Measurements from ENCODE around the gene CNR2. TPM values are rescaled to one million over a fixed set of nuclear protein-coding genes. Genes with fewer than 3 reads are reported as not detected.

The CNR2 gene
- total and polyA plus RNA-seq, 12 donors: 0.06 to 0.09 (median 0.08) TPM; not detected in 9

- DNase-seq: peak; percentile 90 to 95 (median 92)
- TF ChIP-seq, protein P1, sequence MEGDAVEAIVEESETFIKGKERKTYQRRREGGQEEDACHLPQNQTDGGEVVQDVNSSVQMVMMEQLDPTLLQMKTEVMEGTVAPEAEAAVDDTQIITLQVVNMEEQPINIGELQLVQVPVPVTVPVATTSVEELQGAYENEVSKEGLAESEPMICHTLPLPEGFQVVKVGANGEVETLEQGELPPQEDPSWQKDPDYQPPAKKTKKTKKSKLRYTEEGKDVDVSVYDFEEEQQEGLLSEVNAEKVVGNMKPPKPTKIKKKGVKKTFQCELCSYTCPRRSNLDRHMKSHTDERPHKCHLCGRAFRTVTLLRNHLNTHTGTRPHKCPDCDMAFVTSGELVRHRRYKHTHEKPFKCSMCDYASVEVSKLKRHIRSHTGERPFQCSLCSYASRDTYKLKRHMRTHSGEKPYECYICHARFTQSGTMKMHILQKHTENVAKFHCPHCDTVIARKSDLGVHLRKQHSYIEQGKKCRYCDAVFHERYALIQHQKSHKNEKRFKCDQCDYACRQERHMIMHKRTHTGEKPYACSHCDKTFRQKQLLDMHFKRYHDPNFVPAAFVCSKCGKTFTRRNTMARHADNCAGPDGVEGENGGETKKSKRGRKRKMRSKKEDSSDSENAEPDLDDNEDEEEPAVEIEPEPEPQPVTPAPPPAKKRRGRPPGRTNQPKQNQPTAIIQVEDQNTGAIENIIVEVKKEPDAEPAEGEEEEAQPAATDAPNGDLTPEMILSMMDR (IDR thresholded peaks at IDR 0.05): no peak
- peak; percentile 71 to 91 for TF ChIP-seq POLR2A (IDR thresholded peaks at IDR 0.05)
- Histone ChIP-seq H3K9me3 (replicated peaks in 1 of 3) (no peaks in the 10 kb centered on the region), H3K27me3 (no peaks in the 10 kb centered on the region), H3K4me3 (peak within 1 kb of the TSS; percentile 46 to 92 (median 90)), H3K27ac (peak within 1 kb of the TSS; percentile 47 to 94 (median 86)), H3K4me1 (replicated peaks in 1 of 2) (peaks cover 0 to 10% of the 10 kb centered on the region in 2 donors), H3K36me3 (replicated peaks in 1 of 2) (no peaks in the 10 kb centered on the region)
- 0 to 2% (median 1%) methylated on average over 4 to 42 of the region's 42 CpGs for WGBS, 4 donors
- intact Hi-C loops (cut with DNase I): no loop called here
Observed at GRCh38 chr1:23825076-23825761, 87.9 kb downstream of the CNR2 start, which contains the start of gene HMGCL. Gene HMGCL, minus strand, starts transcription at chr1:23825429. Its CDS starts 14 bp downstream, at chr1:23825415.

DNA sequence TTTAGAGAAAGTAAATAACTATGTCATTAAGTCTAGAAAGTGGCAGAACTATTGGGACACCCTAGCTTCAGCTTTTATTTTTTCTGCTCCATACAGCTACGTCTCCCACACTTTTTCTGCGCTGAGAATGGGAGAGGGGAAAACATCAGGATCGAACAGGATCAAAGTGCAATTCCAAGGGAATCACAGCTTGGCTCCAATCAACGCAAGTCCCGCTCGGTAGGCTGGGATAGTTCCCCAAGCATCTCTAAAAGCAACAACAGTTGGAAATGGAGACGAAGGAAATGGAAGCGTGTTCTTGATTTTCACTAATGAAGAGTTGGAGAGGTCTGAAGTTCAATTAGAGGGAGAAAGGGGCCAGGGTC lies 88.5 kb downstream of the CNR2 start:
- H3K36me3 ChIP-seq (replicated peaks in 1 of 2): no peaks in the 10 kb centered on the region
- H3K9me3 ChIP-seq (replicated peaks in 1 of 3): no peaks in the 10 kb centered on the region
- no peak for DNase-seq
- peak overlapping the region; percentile 46 to 92 (median 90) for H3K4me3 ChIP-seq
- H3K27ac ChIP-seq: peak overlapping the region; percentile 47 to 94 (median 86)
- no peaks in the 10 kb centered on the region for H3K27me3 ChIP-seq
- no peak for TF ChIP-seq POLR2A (IDR thresholded peaks at IDR 0.05)
- TF ChIP-seq, protein P1 (IDR thresholded peaks at IDR 0.05): no peak
- intact Hi-C loops (cut with DNase I): no loop called here
- WGBS, 4 donors: 0 to 7% (median 3%) methylated on average over 8 of the region's 8 CpGs
- H3K4me1 ChIP-seq (replicated peaks in 1 of 2): peaks cover 0 to 10% of the 10 kb centered on the region in 2 donors

DNA sequence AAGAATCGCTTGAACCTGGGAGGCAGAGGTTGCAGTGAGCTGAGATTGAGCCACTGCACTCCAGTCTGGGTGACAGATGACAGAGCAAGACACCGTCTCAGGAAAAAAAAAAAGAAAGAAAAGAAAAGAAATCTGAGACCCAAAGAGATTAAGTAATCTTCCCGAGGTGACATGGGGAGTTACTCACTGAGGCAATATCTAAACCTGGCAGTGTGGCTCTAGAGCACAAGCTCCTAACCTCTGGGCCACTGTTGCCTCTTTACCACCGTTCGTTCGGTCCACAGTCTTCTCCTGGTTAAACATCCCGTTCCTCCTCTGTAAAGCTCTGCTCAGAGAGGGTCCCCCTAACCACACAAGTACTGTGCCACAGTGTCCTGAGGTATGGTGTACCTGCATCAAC lies 89.4 kb downstream of the CNR2 start:
- no peak overlapping the region for H3K4me3 ChIP-seq
- H3K9me3 ChIP-seq (replicated peaks in 1 of 3): no peaks in the 10 kb centered on the region
- H3K27ac ChIP-seq: no peak overlapping the region
- DNase-seq: no peak
- H3K36me3 ChIP-seq (replicated peaks in 1 of 2): peaks cover 0 to 8% of the 10 kb centered on the region in 2 donors
- intact Hi-C loops (cut with DNase I): no loop called here
- peaks cover 0 to 10% of the 10 kb centered on the region in 2 donors for H3K4me1 ChIP-seq (replicated peaks in 1 of 2)
- 81 to 83% (median 82%) methylated on average over 7 of the region's 7 CpGs for WGBS, 4 donors
- H3K27me3 ChIP-seq: no peaks in the 10 kb centered on the region
- TF ChIP-seq, protein P1 (IDR thresholded peaks at IDR 0.05): no peak

MicroRNA genes within 50 kb of the gene (microRNA counts, 767-probe panel; counts per million panel counts)
- microRNA hsa-miR-378f: 0 counts per million in 2 donors

Small RNAs within 50 kb of the gene (microRNA-seq; reads per million reads assigned to microRNA genes)
- 0 to 0.45 (median 0) reads per million in 3 donors for gene MIR378F

Small RNAs within 50 kb of the gene (small RNA-seq; reads per million reads assigned to genes)
- 0 reads per million in 2 donors for gene MIR378F

Other genes with a start within 250 kb of the CNR2 start
- 1,000 to 10,000 TPM in 1 of 9 donors, 100 to 1,000 TPM in 8; 685 to 1,692 (median 842) TPM for gene RPL11, start 221.6 kb downstream of the CNR2 start, total RNA-seq
- gene RPL11, start 221.6 kb downstream of the CNR2 start, polyA plus RNA-seq: 1,000 to 10,000 TPM; 1,450 to 2,028 (median 1,673) TPM
- 10 to 100 TPM; 28.0 to 44.7 (median 30.9) TPM for gene ELOA, start 169.9 kb downstream of the CNR2 start, total RNA-seq
- 10 to 100 TPM; 11.5 to 37.8 (median 15.1) TPM for gene ELOA, start 169.9 kb downstream of the CNR2 start, polyA plus RNA-seq
- 10 to 100 TPM; 54.9 to 98.0 (median 64.4) TPM for gene PITHD1, start 134.9 kb downstream of the CNR2 start, total RNA-seq
- 100 to 1,000 TPM in 1 of 3 donors, 10 to 100 TPM in 2; 41.9 to 104 (median 52.4) TPM for gene PITHD1, start 134.9 kb downstream of the CNR2 start, polyA plus RNA-seq
- 10 to 100 TPM; 44.0 to 91.3 (median 54.2) TPM for gene LYPLA2, start 122.2 kb downstream of the CNR2 start, total RNA-seq
- 10 to 100 TPM; 26.0 to 55.1 (median 48.5) TPM for gene LYPLA2, start 122.2 kb downstream of the CNR2 start, polyA plus RNA-seq
- gene GALE, start 112.6 kb downstream of the CNR2 start, total RNA-seq: 10 to 100 TPM; 17.8 to 58.5 (median 29.5) TPM
- 10 to 100 TPM; 12.0 to 80.8 (median 59.4) TPM for gene GALE, start 112.6 kb downstream of the CNR2 start, polyA plus RNA-seq
- 100 to 1,000 TPM in 3 of 9 donors, 10 to 100 TPM in 6; 53.9 to 134 (median 96.5) TPM for gene HMGCL, start 87.9 kb downstream of the CNR2 start, total RNA-seq
- 10 to 100 TPM; 38.8 to 83.2 (median 43.3) TPM for gene HMGCL, start 87.9 kb downstream of the CNR2 start, polyA plus RNA-seq
- gene FUCA1, start 45.1 kb downstream of the CNR2 start, total RNA-seq: 100 to 1,000 TPM in 1 of 9 donors, 10 to 100 TPM in 8; 53.6 to 109 (median 74.7) TPM
- gene FUCA1, start 45.1 kb downstream of the CNR2 start, polyA plus RNA-seq: 10 to 100 TPM; 17.9 to 59.0 (median 34.1) TPM
- 100 to 1,000 TPM in 8 of 9 donors, 10 to 100 TPM in 1; 57.6 to 175 (median 137) TPM for gene PNRC2, start 46.5 kb upstream of the CNR2 start, total RNA-seq
- gene PNRC2, start 46.5 kb upstream of the CNR2 start, polyA plus RNA-seq: 100 to 1,000 TPM in 1 of 3 donors, 10 to 100 TPM in 2; 72.9 to 187 (median 81.0) TPM
- gene SRSF10, start 67.0 kb upstream of the CNR2 start, total RNA-seq: 100 to 1,000 TPM in 7 of 9 donors, 10 to 100 TPM in 2; 65.8 to 185 (median 107) TPM
- 100 to 1,000 TPM in 1 of 3 donors, 10 to 100 TPM in 2; 90.0 to 190 (median 99.0) TPM for gene SRSF10, start 67.0 kb upstream of the CNR2 start, polyA plus RNA-seq
- 1 to 10 TPM in 1 of 9 donors, under 1 TPM in 8; 0.11 to 7.0 (median 0.18) TPM for gene MYOM3, start 198.8 kb upstream of the CNR2 start, total RNA-seq
- gene MYOM3, start 198.8 kb upstream of the CNR2 start, polyA plus RNA-seq: under 1 TPM; 0.09 to 0.40 (median 0.30) TPM
- gene IL22RA1, start 229.8 kb upstream of the CNR2 start, total RNA-seq: under 1 TPM in 7 of 9 donors, not detected in 2; 0.06 to 0.76 (median 0.28) TPM
- under 1 TPM; 0.13 to 0.73 (median 0.24) TPM for gene IL22RA1, start 229.8 kb upstream of the CNR2 start, polyA plus RNA-seq